CD14-positive monocyte (primary cell): ENCODE measurements around the gene RBMS3. TPM values are rescaled to one million over a fixed set of nuclear protein-coding genes. Genes with fewer than 3 reads are reported as not detected.

ENCODE experiments used
- DNase-seq, 3 donors: peaks; one replicate each; pipeline ENCODE4 v3.0.0-alpha.2; 2011 to 2022
- H2AFZ ChIP-seq: 2 replicates; pipeline ENCODE4 v1.6.0; 2012; ENCODE audit warnings: mild to moderate bottlenecking, low read depth, low read length, inconsistent platforms; ENCODE audit not compliant: insufficient read depth, poor library complexity, severe bottlenecking
- H3K27ac ChIP-seq, 2 donors: 1 replicate in 1 of 2; 2 replicates in 1 of 2; pipeline ENCODE4 v1.5.1; 2012 to 2013; ENCODE audit warnings: low read length in 2 of 2, control low read depth in 1 of 2, inconsistent platforms in 1 of 2, low read depth in 1 of 2, mild to moderate bottlenecking in 1 of 2
- H3K27me3 ChIP-seq, 2 donors: one replicate each; pipeline versions ENCODE4 v1.6.0 to v1.6.1; 2011 to 2013; ENCODE audit warnings: low read length in 2 of 2; ENCODE audit not compliant: control insufficient read depth in 2 of 2, insufficient read depth in 2 of 2
- H3K36me3 ChIP-seq, 2 donors: replicated peaks in 1 of 2; 1 replicate in 1 of 2; 2 replicates in 1 of 2; pipeline versions ENCODE4 v1.5.1 to v1.6.1; 2012 to 2013; ENCODE audit warnings: low read length in 2 of 2, control low read depth in 1 of 2, inconsistent platforms in 1 of 2, mild to moderate bottlenecking in 1 of 2; ENCODE audit not compliant: insufficient read depth in 2 of 2, control insufficient read depth in 1 of 2
- H3K4me1 ChIP-seq, 2 donors: 1 replicate in 1 of 2; 2 replicates in 1 of 2; pipeline versions ENCODE4 v1.5.1 to v1.6.1; 2012 to 2013; ENCODE audit warnings: low read length in 2 of 2, control low read depth in 1 of 2, inconsistent platforms in 1 of 2, mild to moderate bottlenecking in 1 of 2, moderate library complexity in 1 of 2; ENCODE audit not compliant: insufficient read depth in 2 of 2, control insufficient read depth in 1 of 2
- H3K4me2 ChIP-seq: replicated peaks from 2 replicates; pipeline ENCODE3; 2012; ENCODE audit warnings: low read length, moderate library complexity, mild to moderate bottlenecking; ENCODE audit not compliant: poor library complexity, severe bottlenecking; ENCODE audit errors: extremely low read depth
- H3K4me3 ChIP-seq, 3 experiments: fragments of 200-600 bp in 1 of 3; sonication (generic) in 1 of 3; replicated peaks in 1 of 3; 1 replicate in 2 of 3; 2 replicates in 1 of 3; pipeline ENCODE4 v1.5.1; 2011 to 2013; ENCODE audit warnings: low read length in 3 of 3, mild to moderate bottlenecking in 3 of 3, control low read depth in 2 of 3, low read depth in 2 of 3, inconsistent platforms in 1 of 3, moderate library complexity in 1 of 3
- H3K79me2 ChIP-seq: 2 replicates; pipeline ENCODE4 v1.6.0; 2012; ENCODE audit warnings: mild to moderate bottlenecking, control low read depth, inconsistent platforms, low read length, moderate library complexity; ENCODE audit not compliant: insufficient read depth
- H3K9ac ChIP-seq: 2 replicates; pipeline ENCODE4 v1.6.0; 2017; ENCODE audit warnings: low read length, mild to moderate bottlenecking; ENCODE audit not compliant: insufficient read depth, poor library complexity, severe bottlenecking
- H3K9me3 ChIP-seq, 2 donors: replicated peaks in 1 of 2; 1 replicate in 1 of 2; 2 replicates in 1 of 2; pipeline versions ENCODE4 v1.5.1 to v1.6.1; 2012 to 2013; ENCODE audit warnings: low read length in 2 of 2, control low read depth in 1 of 2; ENCODE audit not compliant: control insufficient read depth in 1 of 2, insufficient read depth in 1 of 2
- H4K20me1 ChIP-seq: 2 replicates; pipeline ENCODE4 v1.6.0; 2012; ENCODE audit warnings: mild to moderate bottlenecking, low read length, control low read depth, moderate library complexity; ENCODE audit not compliant: insufficient read depth
- H3K27ac Mint-ChIP-seq, 7 donors: one replicate each; pipeline ENCODE4 v1.8.0; 2020; ENCODE audit warnings: mild to moderate bottlenecking in 7 of 7, mixed read lengths in 7 of 7, moderate library complexity in 6 of 7, inconsistent platforms in 2 of 7
- H3K27me3 Mint-ChIP-seq, 3 donors: one replicate each; pipeline ENCODE4 v1.8.0; 2021 to 2022; ENCODE audit warnings: low read depth in 3 of 3, mild to moderate bottlenecking in 3 of 3, mixed read lengths in 3 of 3, moderate library complexity in 3 of 3, inconsistent platforms in 1 of 3
- H3K36me3 Mint-ChIP-seq, 2 donors: one replicate each; pipeline ENCODE4 v1.8.0; 2020; ENCODE audit warnings: mixed read lengths in 2 of 2, inconsistent platforms in 1 of 2, mild to moderate bottlenecking in 1 of 2
- H3K4me1 Mint-ChIP-seq: one replicate; pipeline ENCODE4 v1.8.0; 2020; ENCODE audit warnings: mild to moderate bottlenecking, mixed read lengths
- H3K4me3 Mint-ChIP-seq, 2 donors: one replicate each; pipeline ENCODE4 v1.8.0; 2020; ENCODE audit warnings: mild to moderate bottlenecking in 2 of 2, mixed read lengths in 2 of 2, moderate library complexity in 1 of 2
- H3K9me3 Mint-ChIP-seq, 7 donors: one replicate each; pipeline ENCODE4 v1.8.0; 2020 to 2022; ENCODE audit warnings: mixed read lengths in 7 of 7, mild to moderate bottlenecking in 6 of 7, moderate library complexity in 6 of 7, inconsistent platforms in 2 of 7
- CTCF ChIP-seq: fragments of 200-600 bp; IDR thresholded peaks from one replicate; pipeline ENCODE4 v1.8.0; 2022; ENCODE audit warnings: antibody characterized with exemption, mild to moderate bottlenecking
- WGBS: methylation state at CpG from one replicate; pipeline ENCODE4 v1.1.5; 2013; ENCODE audit warnings: missing lambda C conversion rate; ENCODE audit not compliant: insufficient coverage; 5-methylcytosine and 5-hydroxymethylcytosine counted together
- intact Hi-C, 2 donors: fragments of 100-400 bp; cut with micrococcal nuclease; formaldehyde crosslinking; loops; one replicate each; pipeline versions ENCODE4 v1.15.0 to v1.15.1; 2023
- polyA plus RNA-seq, 3 donors: library from polyadenylated mRNA; depleted of rRNA in 1 of 3; unstranded in 2 of 3; stranded (reverse) in 1 of 3; fragments of 300-500 nt in 2 of 3; fragments of >200 nt in 1 of 3; fragmentation: Illumina TruSeq in 2 of 3; gene quantifications; 1 replicate in 2 of 3; 2 replicates in 1 of 3; pipeline ENCODE4 v1.2.3, GENCODE V29; 2012 to 2021

The RBMS3 gene
- polyA plus RNA-seq, 3 donors = not detected

- no peaks in the 10 kb centered on the region for H3K36me3 ChIP-seq
- no peak overlapping the region for H3K4me2 ChIP-seq
- no peak overlapping the region for H3K9ac ChIP-seq
- Mint-ChIP-seq H3K27me3 (no peaks in the 10 kb centered on the region), H3K9me3 (no peaks in the 10 kb centered on the region), H3K4me3 (no peak overlapping the region), H3K36me3 (no peaks in the 10 kb centered on the region), H3K4me1 (no peaks in the 10 kb centered on the region), H3K27ac (no peak overlapping the region)
- no peak overlapping the region for H3K4me3 ChIP-seq
- intact Hi-C loops = no loop called here
- H3K27me3 ChIP-seq = no peaks in the 10 kb centered on the region
- no peaks in the 10 kb centered on the region for H4K20me1 ChIP-seq
- no peak for DNase-seq
- no peaks in the 10 kb centered on the region for H3K79me2 ChIP-seq
- WGBS = no CpG with 5 or more reads among the region's 5 CpGs
- TF ChIP-seq CTCF = no peak
- no peak overlapping the region for H2AFZ ChIP-seq
- H3K9me3 ChIP-seq = no peaks in the 10 kb centered on the region
- H3K4me1 ChIP-seq = no peaks in the 10 kb centered on the region
- no peak overlapping the region for H3K27ac ChIP-seq
Measured at GRCh38 chr3:29537889-29538609, 257.2 kb downstream of the RBMS3 start.

DNA sequence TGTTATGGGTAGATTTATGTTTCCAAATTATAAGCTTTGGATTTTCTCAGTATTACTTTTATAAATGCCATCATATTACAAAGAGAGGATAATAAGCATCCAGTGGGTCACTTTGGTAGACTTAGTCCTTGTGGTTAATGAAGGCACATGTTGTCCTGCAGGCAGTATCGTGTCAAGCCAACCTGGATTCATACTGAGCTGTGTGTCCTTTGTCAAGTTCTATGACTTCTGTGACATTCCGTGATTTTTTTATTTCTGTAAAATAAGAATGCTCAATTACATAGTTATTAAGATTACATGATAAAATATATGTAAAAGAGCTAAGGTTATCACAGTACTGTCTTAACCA is 257.7 kb downstream of the RBMS3 start:
- H4K20me1 ChIP-seq = no peaks in the 10 kb centered on the region
- intact Hi-C loops = no loop called here
- Mint-ChIP-seq H3K27ac (no peak overlapping the region), H3K4me1 (no peaks in the 10 kb centered on the region), H3K36me3 (no peaks in the 10 kb centered on the region), H3K4me3 (no peak overlapping the region), H3K27me3 (no peaks in the 10 kb centered on the region), H3K9me3 (no peaks in the 10 kb centered on the region)
- H3K27ac ChIP-seq = no peak overlapping the region
- H3K4me1 ChIP-seq = no peaks in the 10 kb centered on the region
- WGBS = 100% methylated on average over 1 of the region's 2 CpGs
- no peaks in the 10 kb centered on the region for H3K9me3 ChIP-seq
- no peaks in the 10 kb centered on the region for H3K36me3 ChIP-seq
- H3K27me3 ChIP-seq = no peaks in the 10 kb centered on the region
- no peak for TF ChIP-seq CTCF
- no peak for DNase-seq
- H3K4me2 ChIP-seq = no peak overlapping the region
- H3K79me2 ChIP-seq = no peaks in the 10 kb centered on the region
- no peak overlapping the region for H2AFZ ChIP-seq
- H3K4me3 ChIP-seq = no peak overlapping the region
- no peak overlapping the region for H3K9ac ChIP-seq
